A549 (cell line): ENCODE data around the gene MBNL2. TPM values are rescaled to one million over a fixed set of nuclear protein-coding genes. Genes with fewer than 3 reads are reported as not detected.

Experiments used
- ATAC-seq, 2 experiments: fragments of 200-7000 bp in 1 of 2; fragments of >200 bp in 1 of 2; cut with Nextera tagmentation in 1 of 2; cut with Tn5 transposase in 1 of 2; 3 replicates each; pipeline versions ENCODE4 v1.8.0 to v1.9.1; 2018 to 2020; ENCODE audit warnings: mild to moderate bottlenecking in 1 of 2, moderate library complexity in 1 of 2
- CTCF ChIA-PET: fragments of 300-600 bp; sonication (Branson Sonifier 250); formaldehyde crosslinking; extraction: SDS; loops from one replicate; lab custom pipeline; 2021; ENCODE audit warnings: antibody characterized with exemption, inconsistent platforms; lab: Yijun Ruan, JAX
- POLR2A ChIA-PET: fragments of 350-600 bp; formaldehyde crosslinking; extraction: SDS; loops from one replicate; lab custom pipeline; 2021; ENCODE audit warnings: antibody characterized with exemption, inconsistent platforms; lab: Yijun Ruan, JAX
- DNase-seq, 2 experiments: peaks; one replicate each; pipeline versions ENCODE4 v3.0.0 to v3.0.0-alpha.2; 2011 to 2016; ENCODE audit warnings: low read depth in 1 of 2, low spot score in 1 of 2
- FAIRE-seq: peaks from 2 replicates; lab custom pipeline; 2011; peaks lifted over from hg19 to GRCh38; lab: Jason Lieb, UNC
- H3K27ac ChIP-seq, 2 experiments: fragments of >200 bp; sonication (Bioruptor Twin); formaldehyde crosslinking; 3 replicates each; pipeline ENCODE4 v1.5.1; 2016 to 2017
- H3K4me1 ChIP-seq: fragments of >200 bp; sonication (Bioruptor Twin); formaldehyde crosslinking; 3 replicates; pipeline ENCODE4 v1.6.1; 2016
- H3K4me2 ChIP-seq: fragments of >200 bp; sonication (Bioruptor Twin); formaldehyde crosslinking; 3 replicates; pipeline ENCODE4 v1.6.1; 2016
- H3K4me3 ChIP-seq: fragments of >200 bp; sonication (Bioruptor Twin); formaldehyde crosslinking; 3 replicates; pipeline ENCODE4 v1.5.1; 2016
- H3K9me3 ChIP-seq: fragments of >200 bp; sonication (Bioruptor Twin); formaldehyde crosslinking; 3 replicates; pipeline ENCODE4 v1.6.1; 2016
- ATOH8 ChIP-seq: fragments of 250-450 bp; sonication (Bioruptor Pico); IDR thresholded peaks from 2 replicates; pipeline ENCODE4 v1.5.0; 2020; ENCODE audit warnings: low read depth, mild to moderate bottlenecking, moderate library complexity
- BHLHE40 ChIP-seq: IDR thresholded peaks from 2 replicates; pipeline ENCODE4 v1.6.1; 2012; ENCODE audit warnings: low read depth, low read length, inconsistent platforms
- FOSL2 ChIP-seq, 2 experiments: fragments of 450-650 bp in 1 of 2; fragments of >200 bp in 1 of 2; sonication (Bioruptor Twin) in 1 of 2; formaldehyde crosslinking; IDR thresholded peaks; 2 replicates each; pipeline versions ENCODE4 v1.5.0 to v1.6.1; 2016 to 2020; ENCODE audit warnings: mild to moderate bottlenecking in 1 of 2, moderate library complexity in 1 of 2
- HDAC2 ChIP-seq: fragments of 200-600 bp; sonication (generic); IDR thresholded peaks from 2 replicates; pipeline ENCODE4 v1.6.1; 2016
- JUN ChIP-seq, 2 experiments: fragments of >200 bp; sonication (Bioruptor Twin); formaldehyde crosslinking; IDR thresholded peaks; 2 replicates in 1 of 2; 3 replicates in 1 of 2; pipeline ENCODE4 v1.6.1; 2016 to 2017
- KDM1A ChIP-seq: fragments of 200-600 bp; sonication (generic); IDR thresholded peaks from 2 replicates; pipeline ENCODE4 v1.6.1; 2016; ENCODE audit warnings: low read depth, mild to moderate bottlenecking
- RARB ChIP-seq: fragments of 250-450 bp; sonication (Bioruptor Pico); IDR thresholded peaks from 2 replicates; pipeline ENCODE4 v1.8.0; 2021; ENCODE audit warnings: mild to moderate bottlenecking, moderate library complexity
- TFCP2L1 ChIP-seq: fragments of 250-450 bp; sonication (Bioruptor Pico); IDR thresholded peaks from 2 replicates; pipeline ENCODE4 v1.5.0; 2021; ENCODE audit warnings: mild to moderate bottlenecking
- USF2 ChIP-seq: fragments of 450-650 bp; IDR thresholded peaks from 2 replicates; pipeline ENCODE4 v1.6.1; 2014; ENCODE audit warnings: antibody characterized with exemption
- ZSCAN20 ChIP-seq: fragments of 250-450 bp; sonication (Bioruptor Pico); IDR thresholded peaks from 2 replicates; pipeline ENCODE4 v1.8.0; 2022; ENCODE audit warnings: mild to moderate bottlenecking, moderate library complexity
- WGBS: methylation state at CpG from one replicate; pipeline ENCODE4 v1.1.6; 2017; ENCODE audit errors: missing lambda C conversion rate; 5-methylcytosine and 5-hydroxymethylcytosine counted together
- polyA plus RNA-seq, 4 experiments: library from polyadenylated mRNA; depleted of rRNA in 3 of 4; stranded (reverse); fragments of >200 nt; fragmentation: RNase III in 1 of 4; extraction: RNeasy Plus Mini Kit Qiagen cat#74134 plus additional on column Dnase treatment in 1 of 4; gene quantifications; 2 replicates in 3 of 4; 3 replicates in 1 of 4; pipeline ENCODE4 v1.2.3, GENCODE V29; 2011 to 2017
- TF ChIP-seq, protein P1 (sequence below): fragments of 200-600 bp; sonication (generic); IDR thresholded peaks from 2 replicates; pipeline ENCODE4 v1.6.1; 2016; ENCODE audit warnings: antibody characterized with exemption, mild to moderate bottlenecking, moderate library complexity
- TF ChIP-seq, protein P2 (sequence below): fragments of >200 bp; sonication (Bioruptor Twin); formaldehyde crosslinking; IDR thresholded peaks from 3 replicates; pipeline ENCODE4 v1.6.1; 2016
- TF ChIP-seq, protein P3 (sequence below): fragments of >200 bp; sonication (Bioruptor Twin); formaldehyde crosslinking; IDR thresholded peaks from 3 replicates; pipeline ENCODE4 v1.5.1; 2016
- TF ChIP-seq, protein P4 (sequence below): IDR thresholded peaks from 2 replicates; pipeline ENCODE4 v1.6.1; 2012; ENCODE audit warnings: low read depth, borderline replicate concordance

MBNL2 gene
- polyA plus RNA-seq, 2 of the 4 experiments (the other 2 are of a cell fraction): 18.7 to 20.6 TPM

DNA sequence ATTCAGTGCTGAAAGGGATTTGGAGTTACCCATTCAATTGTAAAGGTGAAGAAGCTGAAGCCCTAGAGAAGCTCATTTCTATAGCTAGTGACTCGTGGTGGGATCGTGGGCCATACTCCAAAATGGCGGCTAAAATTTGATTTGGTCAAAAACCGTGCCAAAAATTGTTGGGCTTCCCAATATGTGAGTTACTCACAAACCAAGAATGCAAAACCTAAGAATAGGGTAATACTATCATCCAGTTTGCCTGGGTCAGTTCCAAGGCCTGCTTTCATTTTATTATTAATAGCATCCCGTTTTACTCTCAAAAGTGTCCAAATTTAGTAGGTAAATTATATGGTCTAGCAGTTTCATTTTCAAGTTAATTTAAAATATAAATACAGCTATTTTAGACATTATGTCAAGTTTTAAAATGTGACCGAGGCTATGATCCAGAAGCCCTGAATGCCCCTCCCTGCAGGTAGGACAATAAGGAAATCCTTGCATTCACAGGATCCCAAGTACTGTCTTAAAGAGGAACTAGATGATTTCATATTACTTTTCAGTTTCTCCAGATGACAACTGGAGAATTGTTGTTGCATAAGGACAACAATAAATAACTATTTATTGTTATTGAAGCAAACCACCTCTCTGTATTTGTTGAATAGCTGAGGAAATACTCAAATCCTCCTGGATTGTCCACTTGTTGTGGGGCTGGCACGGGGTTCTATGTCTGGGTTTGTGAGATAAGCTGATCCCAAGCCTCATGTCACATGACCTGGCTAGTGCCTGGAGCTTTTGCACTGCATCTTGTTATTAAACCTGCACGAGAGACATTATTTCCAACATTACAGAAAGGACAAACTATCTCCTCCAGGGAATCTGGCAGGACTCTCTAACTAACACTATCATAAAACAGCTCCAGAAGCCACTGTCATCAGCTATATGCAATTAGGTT lies 200.3 kb downstream of the MBNL2 start (continued):
- TF ChIP-seq, protein P1, sequence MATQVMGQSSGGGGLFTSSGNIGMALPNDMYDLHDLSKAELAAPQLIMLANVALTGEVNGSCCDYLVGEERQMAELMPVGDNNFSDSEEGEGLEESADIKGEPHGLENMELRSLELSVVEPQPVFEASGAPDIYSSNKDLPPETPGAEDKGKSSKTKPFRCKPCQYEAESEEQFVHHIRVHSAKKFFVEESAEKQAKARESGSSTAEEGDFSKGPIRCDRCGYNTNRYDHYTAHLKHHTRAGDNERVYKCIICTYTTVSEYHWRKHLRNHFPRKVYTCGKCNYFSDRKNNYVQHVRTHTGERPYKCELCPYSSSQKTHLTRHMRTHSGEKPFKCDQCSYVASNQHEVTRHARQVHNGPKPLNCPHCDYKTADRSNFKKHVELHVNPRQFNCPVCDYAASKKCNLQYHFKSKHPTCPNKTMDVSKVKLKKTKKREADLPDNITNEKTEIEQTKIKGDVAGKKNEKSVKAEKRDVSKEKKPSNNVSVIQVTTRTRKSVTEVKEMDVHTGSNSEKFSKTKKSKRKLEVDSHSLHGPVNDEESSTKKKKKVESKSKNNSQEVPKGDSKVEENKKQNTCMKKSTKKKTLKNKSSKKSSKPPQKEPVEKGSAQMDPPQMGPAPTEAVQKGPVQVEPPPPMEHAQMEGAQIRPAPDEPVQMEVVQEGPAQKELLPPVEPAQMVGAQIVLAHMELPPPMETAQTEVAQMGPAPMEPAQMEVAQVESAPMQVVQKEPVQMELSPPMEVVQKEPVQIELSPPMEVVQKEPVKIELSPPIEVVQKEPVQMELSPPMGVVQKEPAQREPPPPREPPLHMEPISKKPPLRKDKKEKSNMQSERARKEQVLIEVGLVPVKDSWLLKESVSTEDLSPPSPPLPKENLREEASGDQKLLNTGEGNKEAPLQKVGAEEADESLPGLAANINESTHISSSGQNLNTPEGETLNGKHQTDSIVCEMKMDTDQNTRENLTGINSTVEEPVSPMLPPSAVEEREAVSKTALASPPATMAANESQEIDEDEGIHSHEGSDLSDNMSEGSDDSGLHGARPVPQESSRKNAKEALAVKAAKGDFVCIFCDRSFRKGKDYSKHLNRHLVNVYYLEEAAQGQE: no peak
- TF ChIP-seq ATOH8 (CRISPR knock-in tag) (no peak), JUN (IDR thresholded peaks at IDR 0.05) (no peak), KDM1A (no peak), FOSL2 (IDR thresholded peaks at IDR 0.05) (no peak), FOSL2 (CRISPR knock-in tag; IDR thresholded peaks at IDR 0.05) (no peak)
- TF ChIP-seq, protein P2, sequence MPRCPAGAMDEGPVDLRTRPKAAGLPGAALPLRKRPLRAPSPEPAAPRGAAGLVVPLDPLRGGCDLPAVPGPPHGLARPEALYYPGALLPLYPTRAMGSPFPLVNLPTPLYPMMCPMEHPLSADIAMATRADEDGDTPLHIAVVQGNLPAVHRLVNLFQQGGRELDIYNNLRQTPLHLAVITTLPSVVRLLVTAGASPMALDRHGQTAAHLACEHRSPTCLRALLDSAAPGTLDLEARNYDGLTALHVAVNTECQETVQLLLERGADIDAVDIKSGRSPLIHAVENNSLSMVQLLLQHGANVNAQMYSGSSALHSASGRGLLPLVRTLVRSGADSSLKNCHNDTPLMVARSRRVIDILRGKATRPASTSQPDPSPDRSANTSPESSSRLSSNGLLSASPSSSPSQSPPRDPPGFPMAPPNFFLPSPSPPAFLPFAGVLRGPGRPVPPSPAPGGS: no peak

- DNase-seq: no peak
- Histone ChIP-seq H3K27ac (no peak overlapping the region), H3K4me3 (no peak overlapping the region), H3K4me1 (no peaks in the 10 kb centered on the region)
- POLR2A ChIA-PET: interaction anchor here (1.6 kb wide), 1 partner anchor 9 kb away, joined by 4 read pairs; no protein-coding TSS in a partner anchor
- TF ChIP-seq RARB (CRISPR knock-in tag) (no peak), ZSCAN20 (CRISPR knock-in tag) (no peak), BHLHE40 (no peak), HDAC2 (no peak), USF2 (no peak), TFCP2L1 (CRISPR knock-in tag) (no peak)
- TF ChIP-seq, protein P3, sequence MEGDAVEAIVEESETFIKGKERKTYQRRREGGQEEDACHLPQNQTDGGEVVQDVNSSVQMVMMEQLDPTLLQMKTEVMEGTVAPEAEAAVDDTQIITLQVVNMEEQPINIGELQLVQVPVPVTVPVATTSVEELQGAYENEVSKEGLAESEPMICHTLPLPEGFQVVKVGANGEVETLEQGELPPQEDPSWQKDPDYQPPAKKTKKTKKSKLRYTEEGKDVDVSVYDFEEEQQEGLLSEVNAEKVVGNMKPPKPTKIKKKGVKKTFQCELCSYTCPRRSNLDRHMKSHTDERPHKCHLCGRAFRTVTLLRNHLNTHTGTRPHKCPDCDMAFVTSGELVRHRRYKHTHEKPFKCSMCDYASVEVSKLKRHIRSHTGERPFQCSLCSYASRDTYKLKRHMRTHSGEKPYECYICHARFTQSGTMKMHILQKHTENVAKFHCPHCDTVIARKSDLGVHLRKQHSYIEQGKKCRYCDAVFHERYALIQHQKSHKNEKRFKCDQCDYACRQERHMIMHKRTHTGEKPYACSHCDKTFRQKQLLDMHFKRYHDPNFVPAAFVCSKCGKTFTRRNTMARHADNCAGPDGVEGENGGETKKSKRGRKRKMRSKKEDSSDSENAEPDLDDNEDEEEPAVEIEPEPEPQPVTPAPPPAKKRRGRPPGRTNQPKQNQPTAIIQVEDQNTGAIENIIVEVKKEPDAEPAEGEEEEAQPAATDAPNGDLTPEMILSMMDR: no peak
- TF ChIP-seq, protein P4, sequence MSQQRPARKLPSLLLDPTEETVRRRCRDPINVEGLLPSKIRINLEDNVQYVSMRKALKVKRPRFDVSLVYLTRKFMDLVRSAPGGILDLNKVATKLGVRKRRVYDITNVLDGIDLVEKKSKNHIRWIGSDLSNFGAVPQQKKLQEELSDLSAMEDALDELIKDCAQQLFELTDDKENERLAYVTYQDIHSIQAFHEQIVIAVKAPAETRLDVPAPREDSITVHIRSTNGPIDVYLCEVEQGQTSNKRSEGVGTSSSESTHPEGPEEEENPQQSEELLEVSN: no peak
- TF ChIP-seq, all 56 proteins: peak for 0
- Histone ChIP-seq H3K4me2 (no peak overlapping the region), H3K9me3 (no peaks in the 10 kb centered on the region)
- ATAC-seq (no peak), FAIRE-seq (no peak)
- CTCF ChIA-PET: no interaction called here
- WGBS: 68% methylated on average over 8 of the region's 8 CpGs
Measured at GRCh38 chr13:97423300-97424045, 201.3 kb downstream of the MBNL2 start.
